ENCODE measurements around the gene FLYWCH1. TPM values are rescaled to one million over a fixed set of nuclear protein-coding genes. Genes with fewer than 3 reads are reported as not detected.

FLYWCH1 gene
- total and polyA plus RNA-seq, 2 of the 8 experiments (the other 6 are each of a cell fraction or from before 2014, with no cell fraction given): 12.4 to 23.5 TPM

DNA sequence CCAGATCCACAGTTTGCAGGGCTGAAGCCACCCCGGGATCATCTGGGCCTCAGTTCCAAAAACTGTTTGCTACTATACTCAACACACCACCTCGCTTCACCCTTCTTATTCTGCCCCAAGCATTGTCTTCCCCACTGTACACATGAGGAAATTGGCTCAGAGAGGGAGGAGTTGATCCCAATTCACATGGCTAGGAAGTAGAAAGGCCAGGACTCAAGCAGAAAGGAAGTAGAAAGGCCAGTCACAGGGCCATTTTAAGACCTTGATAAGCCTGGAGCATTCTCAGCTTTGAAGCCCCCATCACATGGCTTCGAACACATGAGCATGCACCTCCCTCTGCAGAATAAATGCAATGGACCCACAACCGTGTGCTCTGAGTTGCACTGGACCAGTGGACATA lies 46.1 kb upstream of the FLYWCH1 start:
- H4K8ac ChIP-seq (ENCODE audit: extremely low read depth, insufficient read depth, low read length): no peak overlapping the region
- no peak overlapping the region for H3K4me2 ChIP-seq (ENCODE audit: insufficient read depth in 1 of 2, low read depth in 2 of 2, low read length in 2 of 2)
- H3K4me1 ChIP-seq (replicated peaks in 1 of 4; ENCODE audit: control insufficient read depth in 3 of 4, insufficient read depth in 4 of 4, low read length in 3 of 4): no peaks in the 10 kb centered on the region
- peaks cover 2% of the 10 kb centered on the region; the same call in 1 of the 2 replicates for H3K23me2 ChIP-seq (ENCODE audit: low read depth, low read length)
- no peak overlapping the region for H2BK12ac ChIP-seq (ENCODE audit: low read depth, low read length)
- peaks cover 7 to 40% (median 32%) of the 10 kb centered on the region in 4 experiments for H3K27me3 ChIP-seq (replicated peaks in 1 of 4; ENCODE audit: control insufficient read depth in 3 of 4, extremely low read depth in 1 of 4, insufficient read depth in 3 of 4, low read length in 3 of 4)
- no peak overlapping the region for H3K56ac ChIP-seq (replicated peaks; ENCODE audit: insufficient read length, low read depth, low read length)
- no peak overlapping the region for H2BK20ac ChIP-seq (ENCODE audit: low read length)
- no peak overlapping the region for H2BK5ac ChIP-seq (ENCODE audit: low read depth, low read length)
- no peak overlapping the region for H3K27ac ChIP-seq (ENCODE audit: low read depth, low read length)
- no peak overlapping the region for H2BK15ac ChIP-seq (ENCODE audit: low read length)
- H2BK120ac ChIP-seq (replicated peaks; ENCODE audit: low read depth, low read length): no peak overlapping the region
- no peak overlapping the region for H2AFZ ChIP-seq (ENCODE audit: low read length)
- no peak for DNase-seq (ENCODE audit: low read depth in 1 of 2, low spot score in 2 of 2)
- no peak overlapping the region for H4K5ac ChIP-seq (ENCODE audit: insufficient read length, low read depth, low read length)
- H3K14ac ChIP-seq (ENCODE audit: insufficient read length): no peak overlapping the region
- WGBS, 2 experiments (ENCODE audit: extremely low coverage in 1 of 2, insufficient coverage in 1 of 2, insufficient read length in 1 of 2, insufficient replicate concordance in 2 of 2, low coverage in 1 of 2, low lambda C conversion rate in 2 of 2, missing lambda C conversion rate in 1 of 2): 74% methylated on average over 4 of the region's 4 CpGs; no CpG with 5 or more reads in 1 of the 2 experiments
- no peak for TF ChIP-seq RNF2 (IDR thresholded peaks at IDR 0.05; ENCODE audit: borderline replicate concordance, low read depth, low read length, missing control alignments, poor library complexity, severe bottlenecking)
- TF ChIP-seq SUZ12 (IDR thresholded peaks at IDR 0.05; ENCODE audit: low read length): peak; percentile 32; the same call in 1 of the 2 replicates
- no peak overlapping the region for H3K18ac ChIP-seq (ENCODE audit: extremely low read depth, low read length)
- H4K91ac ChIP-seq (replicated peaks; ENCODE audit: insufficient read length, low read length): no peak overlapping the region
- no peak overlapping the region for H3K23ac ChIP-seq (ENCODE audit: insufficient read length)
- ChIA-PET CTCF (ENCODE audit: partially characterized antibody) (interaction anchor here (0.5 to 7.4 kb wide), 7 partner anchors 11 to 1716 kb away, joined by 3 to 53 read pairs (median 3); partner anchors contain the start of gene PRSS21), POLR2A (ENCODE audit: partially characterized antibody) (no interaction called here)
- H2AK5ac ChIP-seq (ENCODE audit: low read depth, low read length): no peak overlapping the region
- no peak for FAIRE-seq
- H3K9ac ChIP-seq (replicated peaks in 1 of 4; ENCODE audit: extremely low read depth in 1 of 4, low read depth in 3 of 4, low read length in 3 of 4): no peak overlapping the region
- no peaks in the 10 kb centered on the region for H3K79me2 ChIP-seq (ENCODE audit: control insufficient read depth in 1 of 2, insufficient read depth in 2 of 2, low read length in 2 of 2)
- H3K4me3 ChIP-seq (ENCODE audit: extremely low read depth in 1 of 4, insufficient read depth in 2 of 4, low read depth in 3 of 4, low read length in 4 of 4): no peak overlapping the region
- H4K20me1 ChIP-seq (replicated peaks in 1 of 2; ENCODE audit: control insufficient read depth in 1 of 2, insufficient read depth in 2 of 2, low read length in 2 of 2): peaks cover 0 to 2% of the 10 kb centered on the region in 2 experiments
- H3K9me3 ChIP-seq (ENCODE audit: insufficient read depth in 2 of 2, low read depth in 1 of 2, low read length in 1 of 2): peaks cover 0 to 2% of the 10 kb centered on the region in 2 experiments; a peak in 1 of 4 replicates
- no peaks in the 10 kb centered on the region; a peak in 1 of 8 replicates for H3K36me3 ChIP-seq (ENCODE audit: control insufficient read depth in 2 of 4, insufficient read depth in 4 of 4, low read length in 3 of 4)
- H3K4ac ChIP-seq (replicated peaks; ENCODE audit: insufficient read length, low read depth, low read length): no peak overlapping the region
- no peaks in the 10 kb centered on the region for H3K79me1 ChIP-seq (ENCODE audit: low read depth, low read length)

Measured in H1 (cell line).